Neural cell (in vitro differentiated cells): Measurements from ENCODE around the gene INO80C. TPM values are rescaled to one million over a fixed set of nuclear protein-coding genes. Genes with fewer than 3 reads are reported as not detected.

ENCODE experiments used
- H2AFZ ChIP-seq: fragments of 200-600, 300-800 bp; sonication (generic), shearing (Covaris generic); 2 replicates; pipeline ENCODE4 v1.6.0; 2014; ENCODE audit warnings: low read depth, mild to moderate bottlenecking, antibody characterized with exemption, low read length, moderate library complexity
- H3F3A ChIP-seq: fragments of 200-600 bp; shearing (Covaris generic); 2 replicates; pipeline ENCODE4 v1.6.1; 2016; ENCODE audit warnings: mild to moderate bottlenecking, moderate library complexity, mixed read lengths, antibody characterized with exemption, low read length; ENCODE audit not compliant: insufficient read depth, poor library complexity, severe bottlenecking
- H3K27ac ChIP-seq: fragments of 200-600, 300-800 bp; sonication (generic), shearing (Covaris generic); 2 replicates; pipeline ENCODE4 v1.5.1; 2014; ENCODE audit warnings: mild to moderate bottlenecking, low read length, moderate library complexity
- H3K27me3 ChIP-seq: fragments of 300-800, 200-600 bp; sonication (generic), shearing (Covaris generic); 2 replicates; pipeline ENCODE4 v1.6.0; 2014; ENCODE audit warnings: mild to moderate bottlenecking, low read depth, low read length, moderate library complexity; ENCODE audit not compliant: insufficient read depth
- H3K36me3 ChIP-seq: fragments of 300-800, 200-600 bp; sonication (generic), shearing (Covaris generic); 2 replicates; pipeline ENCODE4 v1.5.1; 2014; ENCODE audit warnings: mild to moderate bottlenecking, antibody characterized with exemption, low read length, moderate library complexity; ENCODE audit not compliant: insufficient read depth
- H3K4me2 ChIP-seq: fragments of 300-800, 200-600 bp; sonication (generic), shearing (Covaris generic); 2 replicates; pipeline ENCODE4 v1.6.0; 2014; ENCODE audit warnings: mild to moderate bottlenecking, low read length
- H3K4me3 ChIP-seq: fragments of 300-800, 200-600 bp; sonication (generic), shearing (Covaris generic); 2 replicates; pipeline ENCODE4 v1.5.1; 2014; ENCODE audit warnings: mild to moderate bottlenecking, low read length, moderate library complexity
- H3K79me2 ChIP-seq: fragments of 200-600 bp; shearing (Covaris generic); replicated peaks from 2 replicates; pipeline ENCODE4 v1.6.0; 2014; ENCODE audit warnings: mild to moderate bottlenecking, low read length, moderate library complexity; ENCODE audit not compliant: insufficient read depth
- H3K9ac ChIP-seq: fragments of 300-800, 200-600 bp; sonication (generic), shearing (Covaris generic); 2 replicates; pipeline ENCODE4 v1.6.1; 2016; ENCODE audit warnings: mild to moderate bottlenecking, low read length, mixed read lengths
- H3K9me2 ChIP-seq: fragments of 200-600 bp; shearing (Covaris generic); 2 replicates; pipeline ENCODE4 v1.6.1; 2016; ENCODE audit warnings: mild to moderate bottlenecking, low read length, mixed read lengths; ENCODE audit not compliant: insufficient read depth
- H3K9me3 ChIP-seq: fragments of 200-600, 300-800 bp; sonication (generic), shearing (Covaris generic); 2 replicates; pipeline ENCODE4 v1.6.1; 2016; ENCODE audit warnings: mild to moderate bottlenecking, mixed run types, low read length, moderate library complexity, mixed read lengths
- H4K20me1 ChIP-seq: fragments of 200-600 bp; shearing (Covaris generic); 2 replicates; pipeline ENCODE4 v1.6.1; 2016; ENCODE audit warnings: mild to moderate bottlenecking, mixed run types; ENCODE audit not compliant: insufficient read depth
- EP300 ChIP-seq: fragments of 450-650 bp; conservative IDR thresholded peaks from 2 replicates; pipeline ENCODE4 v1.6.1; 2014; ENCODE audit warnings: antibody characterized with exemption, mild to moderate bottlenecking, moderate library complexity; ENCODE audit not compliant: poor library complexity, severe bottlenecking
- EZH2 ChIP-seq: fragments of 200-600, 300-800 bp; shearing (Covaris generic), sonication (generic); IDR thresholded peaks from 2 replicates; pipeline ENCODE4 v1.6.1; 2014; ENCODE audit warnings: antibody characterized with exemption, low read length, borderline replicate concordance, mild to moderate bottlenecking; ENCODE audit not compliant: insufficient read depth, poor library complexity, severe bottlenecking
- MXI1 ChIP-seq: fragments of 450-650 bp; conservative IDR thresholded peaks from 2 replicates; pipeline ENCODE4 v1.6.1; 2014; ENCODE audit warnings: antibody characterized with exemption, mild to moderate bottlenecking; ENCODE audit not compliant: poor library complexity, severe bottlenecking
- POLR2AphosphoS5 ChIP-seq: IDR thresholded peaks from 2 replicates; pipeline ENCODE4 v1.6.1; 2012
- RAD21 ChIP-seq: fragments of 450-650 bp; conservative IDR thresholded peaks from 2 replicates; pipeline ENCODE4 v1.6.1; 2014; ENCODE audit warnings: antibody characterized with exemption, mild to moderate bottlenecking, moderate library complexity
- SMC3 ChIP-seq: fragments of 450-650 bp; conservative IDR thresholded peaks from 2 replicates; pipeline ENCODE4 v1.6.1; 2014; ENCODE audit warnings: antibody characterized with exemption, mild to moderate bottlenecking, moderate library complexity; ENCODE audit not compliant: poor library complexity
- TAF1 ChIP-seq: IDR thresholded peaks from 2 replicates; pipeline ENCODE4 v1.6.1; 2012; ENCODE audit warnings: low read depth
- polyA plus RNA-seq: library from polyadenylated mRNA; depleted of rRNA; stranded (reverse); fragments of >200 nt; gene quantifications from 2 replicates; pipeline ENCODE4 v1.2.3, GENCODE V29; 2014
- TF ChIP-seq, protein P1 (sequence below): fragments of 450-650 bp; IDR thresholded peaks from 2 replicates; pipeline ENCODE4 v1.5.1; 2014; ENCODE audit warnings: antibody characterized with exemption, mild to moderate bottlenecking, moderate library complexity; ENCODE audit not compliant: poor library complexity, severe bottlenecking
- TF ChIP-seq, protein P2 (sequence below): IDR thresholded peaks from 2 replicates; pipeline ENCODE4 v1.6.1; 2012; ENCODE audit warnings: borderline replicate concordance

INO80C gene
- polyA plus RNA-seq, 1 donor from 2014 or later: 30.5 TPM

DNA sequence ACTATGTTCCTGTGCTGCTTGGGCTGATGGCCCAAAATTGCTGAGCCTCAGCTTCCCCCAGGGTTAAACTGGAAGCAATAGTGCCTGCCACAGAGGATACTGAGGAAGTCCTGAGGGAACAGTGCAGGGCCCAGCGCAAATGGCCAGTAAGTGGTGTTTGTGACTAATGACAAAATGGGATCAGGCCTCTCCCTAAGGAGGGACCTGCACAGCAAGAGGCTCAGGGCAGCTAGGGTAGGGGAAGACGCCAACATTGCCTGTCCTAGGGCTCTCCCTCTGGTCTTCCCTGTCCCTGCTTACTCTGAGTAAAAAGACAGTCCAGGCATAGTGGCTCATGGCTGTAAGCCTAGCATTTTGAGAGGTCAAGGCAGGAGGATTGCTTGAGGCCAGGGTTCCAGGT lies 37.8 kb downstream of the INO80C start:
- no peaks in the 10 kb centered on the region for H3K79me2 ChIP-seq
- no peak overlapping the region for H2AFZ ChIP-seq
- no peaks in the 10 kb centered on the region for H3K9me2 ChIP-seq
- no peak overlapping the region for H3K27ac ChIP-seq
- H3K9ac ChIP-seq: no peak overlapping the region
- no peaks in the 10 kb centered on the region for H4K20me1 ChIP-seq
- no peaks in the 10 kb centered on the region for H3K9me3 ChIP-seq
- H3F3A ChIP-seq: no peaks in the 10 kb centered on the region
- TF ChIP-seq, protein P1, sequence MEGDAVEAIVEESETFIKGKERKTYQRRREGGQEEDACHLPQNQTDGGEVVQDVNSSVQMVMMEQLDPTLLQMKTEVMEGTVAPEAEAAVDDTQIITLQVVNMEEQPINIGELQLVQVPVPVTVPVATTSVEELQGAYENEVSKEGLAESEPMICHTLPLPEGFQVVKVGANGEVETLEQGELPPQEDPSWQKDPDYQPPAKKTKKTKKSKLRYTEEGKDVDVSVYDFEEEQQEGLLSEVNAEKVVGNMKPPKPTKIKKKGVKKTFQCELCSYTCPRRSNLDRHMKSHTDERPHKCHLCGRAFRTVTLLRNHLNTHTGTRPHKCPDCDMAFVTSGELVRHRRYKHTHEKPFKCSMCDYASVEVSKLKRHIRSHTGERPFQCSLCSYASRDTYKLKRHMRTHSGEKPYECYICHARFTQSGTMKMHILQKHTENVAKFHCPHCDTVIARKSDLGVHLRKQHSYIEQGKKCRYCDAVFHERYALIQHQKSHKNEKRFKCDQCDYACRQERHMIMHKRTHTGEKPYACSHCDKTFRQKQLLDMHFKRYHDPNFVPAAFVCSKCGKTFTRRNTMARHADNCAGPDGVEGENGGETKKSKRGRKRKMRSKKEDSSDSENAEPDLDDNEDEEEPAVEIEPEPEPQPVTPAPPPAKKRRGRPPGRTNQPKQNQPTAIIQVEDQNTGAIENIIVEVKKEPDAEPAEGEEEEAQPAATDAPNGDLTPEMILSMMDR: no peak
- TF ChIP-seq EP300 (no peak), EZH2 (no peak), MXI1 (no peak), TAF1 (no peak), POLR2AphosphoS5 (no peak), RAD21 (no peak), SMC3 (no peak)
- TF ChIP-seq, protein P2, sequence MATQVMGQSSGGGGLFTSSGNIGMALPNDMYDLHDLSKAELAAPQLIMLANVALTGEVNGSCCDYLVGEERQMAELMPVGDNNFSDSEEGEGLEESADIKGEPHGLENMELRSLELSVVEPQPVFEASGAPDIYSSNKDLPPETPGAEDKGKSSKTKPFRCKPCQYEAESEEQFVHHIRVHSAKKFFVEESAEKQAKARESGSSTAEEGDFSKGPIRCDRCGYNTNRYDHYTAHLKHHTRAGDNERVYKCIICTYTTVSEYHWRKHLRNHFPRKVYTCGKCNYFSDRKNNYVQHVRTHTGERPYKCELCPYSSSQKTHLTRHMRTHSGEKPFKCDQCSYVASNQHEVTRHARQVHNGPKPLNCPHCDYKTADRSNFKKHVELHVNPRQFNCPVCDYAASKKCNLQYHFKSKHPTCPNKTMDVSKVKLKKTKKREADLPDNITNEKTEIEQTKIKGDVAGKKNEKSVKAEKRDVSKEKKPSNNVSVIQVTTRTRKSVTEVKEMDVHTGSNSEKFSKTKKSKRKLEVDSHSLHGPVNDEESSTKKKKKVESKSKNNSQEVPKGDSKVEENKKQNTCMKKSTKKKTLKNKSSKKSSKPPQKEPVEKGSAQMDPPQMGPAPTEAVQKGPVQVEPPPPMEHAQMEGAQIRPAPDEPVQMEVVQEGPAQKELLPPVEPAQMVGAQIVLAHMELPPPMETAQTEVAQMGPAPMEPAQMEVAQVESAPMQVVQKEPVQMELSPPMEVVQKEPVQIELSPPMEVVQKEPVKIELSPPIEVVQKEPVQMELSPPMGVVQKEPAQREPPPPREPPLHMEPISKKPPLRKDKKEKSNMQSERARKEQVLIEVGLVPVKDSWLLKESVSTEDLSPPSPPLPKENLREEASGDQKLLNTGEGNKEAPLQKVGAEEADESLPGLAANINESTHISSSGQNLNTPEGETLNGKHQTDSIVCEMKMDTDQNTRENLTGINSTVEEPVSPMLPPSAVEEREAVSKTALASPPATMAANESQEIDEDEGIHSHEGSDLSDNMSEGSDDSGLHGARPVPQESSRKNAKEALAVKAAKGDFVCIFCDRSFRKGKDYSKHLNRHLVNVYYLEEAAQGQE: no peak
- no peak overlapping the region for H3K4me2 ChIP-seq
- H3K4me3 ChIP-seq: no peak overlapping the region
- no peaks in the 10 kb centered on the region for H3K27me3 ChIP-seq
- H3K36me3 ChIP-seq: no peaks in the 10 kb centered on the region

DNA sequence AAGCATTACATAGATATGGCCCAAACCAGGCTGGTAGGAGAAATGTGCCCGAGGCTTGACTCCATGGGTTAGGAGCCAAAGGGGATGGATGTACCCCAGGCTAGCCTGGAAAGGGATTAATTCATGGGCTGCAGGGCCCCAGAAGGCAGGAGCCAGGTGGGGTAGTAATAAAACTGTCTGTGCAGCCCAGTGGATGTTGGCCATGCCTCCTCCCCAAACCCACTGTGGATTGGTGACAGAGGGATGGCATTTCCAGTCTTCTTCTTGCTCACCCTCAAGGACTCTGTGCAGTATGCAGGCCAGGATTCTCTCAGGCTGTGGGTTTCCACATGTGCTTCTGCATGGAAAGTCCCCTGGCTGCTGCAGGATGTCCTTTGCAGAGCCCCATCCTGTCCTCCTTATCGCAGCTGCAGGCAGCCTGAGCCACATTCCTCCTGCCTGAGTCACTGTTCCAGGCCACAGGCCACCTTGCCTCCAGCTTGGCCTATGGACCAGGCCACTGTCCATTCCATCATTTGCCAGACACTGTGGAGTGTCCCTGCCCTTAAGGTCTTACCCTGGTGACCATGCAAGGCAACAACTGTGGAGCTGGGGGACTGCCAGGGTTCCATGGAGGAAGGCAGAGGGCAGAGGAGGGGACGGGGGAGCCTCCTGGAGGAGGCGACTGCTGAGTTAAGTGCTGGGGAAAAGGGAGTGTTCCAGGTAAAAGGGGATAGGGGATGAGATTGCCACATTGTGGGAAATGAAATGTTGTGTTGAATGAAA lies 38.9 kb downstream of the INO80C start:
- no peak overlapping the region for H2AFZ ChIP-seq
- no peaks in the 10 kb centered on the region for H3K9me3 ChIP-seq
- no peaks in the 10 kb centered on the region for H3K36me3 ChIP-seq
- no peak overlapping the region for H3K9ac ChIP-seq
- no peaks in the 10 kb centered on the region for H4K20me1 ChIP-seq
- H3K27ac ChIP-seq: no peak overlapping the region
- no peaks in the 10 kb centered on the region for H3K27me3 ChIP-seq
- no peaks in the 10 kb centered on the region for H3F3A ChIP-seq
- H3K4me2 ChIP-seq: no peak overlapping the region
- H3K9me2 ChIP-seq: no peaks in the 10 kb centered on the region
- no peak for TF ChIP-seq MXI1
- no peak for TF ChIP-seq SMC3
- TF ChIP-seq, protein P1: no peak
- TF ChIP-seq EZH2: no peak
- TF ChIP-seq RAD21: no peak
- no peak for TF ChIP-seq POLR2AphosphoS5
- no peak for TF ChIP-seq TAF1
- TF ChIP-seq EP300: no peak
- TF ChIP-seq, protein P2: no peak
- H3K4me3 ChIP-seq: no peak overlapping the region
- H3K79me2 ChIP-seq: no peaks in the 10 kb centered on the region
